HG02642 (cell line): ENCODE data around the gene IL10RA.

ENCODE experiments used
- ATAC-seq: cut with Tn5 transposase; IDR thresholded peaks from one replicate; pipeline ENCODE4 v1.9.1; 2021; ENCODE audit warnings: mild to moderate bottlenecking; ENCODE audit not compliant: unreplicated experiment, poor library complexity

IL10RA gene

GRCh38 chr11:118033443-118033842, 47.2 kb downstream of the IL10RA start:
- no peak for ATAC-seq

- no peak for ATAC-seq
These were observed 55.9 kb downstream of the IL10RA start for GRCh38 chr11:118042141-118042540.

DNA sequence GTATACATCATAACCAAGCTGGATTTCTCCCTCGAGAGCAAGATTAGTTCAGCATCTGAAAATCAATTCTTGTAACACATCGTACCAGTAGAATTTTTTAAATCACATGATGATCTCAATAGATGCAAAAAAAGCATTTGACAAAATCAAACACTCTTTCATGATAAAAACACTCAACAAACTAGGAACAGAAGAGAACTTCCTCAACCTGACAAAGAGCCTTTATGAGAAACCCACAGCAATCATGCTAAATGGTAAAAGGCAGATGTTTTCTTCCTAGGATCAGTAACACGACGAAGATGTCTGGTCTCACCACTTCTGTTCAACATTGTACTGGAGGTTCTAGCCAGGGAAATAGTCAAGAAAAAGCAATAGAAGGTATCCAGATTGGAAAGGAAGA, 56.6 kb downstream of the IL10RA start:
- ATAC-seq, result no peak

GRCh38 chr11:118045191-118045590, 59.0 kb downstream of the IL10RA start:
- ATAC-seq, result no peak

DNA sequence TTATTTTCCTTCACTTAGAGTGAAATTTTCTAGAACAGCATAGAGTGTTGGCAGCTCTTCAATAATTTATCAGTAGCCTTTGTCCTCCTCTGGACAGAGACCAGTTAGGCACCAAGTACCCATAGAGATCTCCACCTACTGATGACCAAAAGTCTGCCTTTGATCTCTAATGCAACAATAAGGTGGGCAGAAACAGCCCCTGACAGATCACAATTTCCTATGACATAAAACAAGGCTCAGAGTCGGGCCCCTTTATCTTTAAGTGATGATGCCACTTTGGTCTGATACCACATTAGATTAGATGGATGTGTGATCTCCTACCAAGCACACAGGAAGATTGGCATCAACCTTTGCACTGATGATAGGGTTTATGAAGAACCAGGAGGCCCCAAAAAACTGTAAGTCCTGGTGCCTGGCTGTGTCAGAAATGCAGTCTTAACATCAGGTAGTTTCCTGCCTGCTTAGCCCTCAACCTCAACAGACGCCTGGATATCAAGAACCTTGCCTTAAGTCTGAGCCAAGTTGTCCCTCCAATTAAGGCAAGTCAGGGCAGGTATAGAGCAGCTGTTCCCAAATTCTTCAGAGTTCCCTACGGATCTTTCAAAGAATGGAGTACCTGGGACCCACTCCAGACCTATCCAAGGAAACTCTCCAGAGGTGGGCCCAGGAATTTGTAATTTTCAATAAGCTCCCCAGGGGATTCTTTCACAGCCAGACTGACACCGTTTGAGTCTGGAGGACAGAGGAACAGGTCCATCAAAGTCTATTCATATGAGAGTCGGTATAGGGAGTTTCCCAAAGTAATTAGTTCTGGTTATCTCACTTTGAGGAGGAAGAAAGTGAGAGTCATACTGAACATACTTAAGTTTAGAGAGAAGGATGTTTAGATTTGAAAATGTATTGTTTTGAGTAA, 60.1 kb downstream of the IL10RA start:
- no peak for ATAC-seq

DNA sequence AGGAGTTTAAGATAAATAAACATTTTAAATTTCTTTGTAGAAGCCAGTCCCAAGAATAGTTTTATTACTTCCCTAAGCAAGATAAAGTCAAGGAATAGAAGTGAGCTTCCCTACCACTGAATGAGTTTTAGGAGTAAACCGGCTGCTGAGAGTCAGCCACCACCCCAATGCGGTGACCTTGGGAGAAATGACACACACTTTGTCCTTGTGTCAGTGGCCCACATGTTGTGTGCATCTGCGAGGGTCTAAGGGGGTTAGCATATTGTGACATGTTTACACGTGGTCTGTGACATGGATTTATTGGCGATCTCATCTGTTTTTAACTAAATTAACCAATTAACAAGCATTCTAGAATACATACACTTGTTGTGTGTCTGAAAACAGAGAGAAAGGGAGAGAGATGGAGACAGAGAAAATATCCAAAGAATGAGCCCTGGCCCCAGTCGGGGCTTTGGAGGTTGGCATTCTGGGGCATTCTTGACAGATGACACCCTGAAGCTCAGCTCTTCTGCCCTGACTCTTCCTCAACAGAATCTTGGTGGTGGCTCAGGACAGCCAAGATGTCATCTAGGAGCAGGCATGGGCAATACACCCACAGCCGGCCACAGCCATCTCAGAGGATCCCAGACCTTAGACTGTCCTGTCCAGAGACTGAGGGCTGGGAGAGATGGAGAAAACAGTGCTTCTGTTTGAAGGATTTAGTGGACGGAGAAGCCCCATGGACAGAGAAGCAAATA, 60.9 kb downstream of the IL10RA start:
- no peak for ATAC-seq

DNA sequence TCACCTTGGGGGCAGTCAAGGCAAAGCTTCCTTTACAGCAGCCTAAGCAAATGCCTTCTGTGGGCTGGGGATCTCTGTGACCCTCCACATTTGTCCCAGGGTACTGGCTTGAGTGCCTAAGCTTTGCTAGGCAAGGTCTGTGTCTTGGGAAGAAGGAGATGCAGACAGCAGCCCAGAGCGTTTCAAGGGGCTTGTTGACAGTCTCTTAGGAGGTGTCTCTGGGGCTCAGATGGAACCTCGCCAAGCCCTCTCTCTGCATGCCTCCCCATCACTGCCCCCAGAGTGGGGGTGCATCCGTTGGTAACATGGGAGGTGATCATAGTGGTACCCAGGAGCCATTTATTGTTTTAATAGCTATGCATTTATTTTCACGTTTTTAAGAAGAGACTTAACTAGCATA, 61.6 kb downstream of the IL10RA start:
- ATAC-seq, result no peak

DNA sequence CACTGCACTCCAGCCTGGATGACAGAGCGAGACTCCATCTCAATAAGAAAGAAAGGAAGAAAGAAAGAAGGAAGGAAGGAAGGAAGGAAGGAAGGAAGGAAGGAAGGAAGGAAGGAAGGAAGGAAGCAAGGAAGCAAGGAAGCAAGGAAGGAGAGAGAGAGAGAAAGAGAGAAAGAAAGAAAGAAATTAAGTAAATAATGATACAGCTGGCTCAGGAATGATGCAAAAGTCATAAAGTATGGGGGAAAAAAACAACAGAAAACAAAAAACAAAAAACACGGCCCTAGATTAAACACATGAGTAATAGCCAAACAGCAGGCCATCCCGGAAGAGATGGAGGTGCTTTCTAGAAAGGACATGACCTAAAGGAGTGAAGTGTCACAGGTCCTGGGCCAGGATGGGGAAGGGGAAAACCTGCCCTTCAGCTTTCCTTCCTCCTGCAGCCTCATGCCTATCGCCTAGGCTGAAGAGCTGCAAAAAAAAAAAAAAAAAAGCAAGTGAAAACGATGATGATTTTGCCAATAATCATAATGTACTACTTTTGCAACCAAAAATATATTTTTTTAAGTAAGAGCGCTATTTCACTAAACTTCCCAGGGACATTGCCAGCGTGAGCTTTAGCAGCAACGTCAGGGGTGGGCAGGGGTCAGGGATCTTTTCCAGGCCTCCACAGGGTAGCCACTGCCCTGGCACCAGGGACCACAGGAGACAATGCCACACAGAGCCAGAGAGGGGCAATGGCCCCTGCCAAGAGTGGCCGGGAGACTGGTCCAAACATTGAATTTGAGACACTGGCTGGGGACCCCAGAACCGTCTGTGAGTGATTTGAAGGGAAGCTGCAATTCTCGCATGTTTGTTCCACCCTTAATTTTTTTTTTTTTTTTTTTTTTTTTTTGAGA, 62.5 kb downstream of the IL10RA start:
- ATAC-seq, result no peak

- no peak for ATAC-seq
These were observed 63.6 kb downstream of the IL10RA start for GRCh38 chr11:118049771-118050170.

DNA sequence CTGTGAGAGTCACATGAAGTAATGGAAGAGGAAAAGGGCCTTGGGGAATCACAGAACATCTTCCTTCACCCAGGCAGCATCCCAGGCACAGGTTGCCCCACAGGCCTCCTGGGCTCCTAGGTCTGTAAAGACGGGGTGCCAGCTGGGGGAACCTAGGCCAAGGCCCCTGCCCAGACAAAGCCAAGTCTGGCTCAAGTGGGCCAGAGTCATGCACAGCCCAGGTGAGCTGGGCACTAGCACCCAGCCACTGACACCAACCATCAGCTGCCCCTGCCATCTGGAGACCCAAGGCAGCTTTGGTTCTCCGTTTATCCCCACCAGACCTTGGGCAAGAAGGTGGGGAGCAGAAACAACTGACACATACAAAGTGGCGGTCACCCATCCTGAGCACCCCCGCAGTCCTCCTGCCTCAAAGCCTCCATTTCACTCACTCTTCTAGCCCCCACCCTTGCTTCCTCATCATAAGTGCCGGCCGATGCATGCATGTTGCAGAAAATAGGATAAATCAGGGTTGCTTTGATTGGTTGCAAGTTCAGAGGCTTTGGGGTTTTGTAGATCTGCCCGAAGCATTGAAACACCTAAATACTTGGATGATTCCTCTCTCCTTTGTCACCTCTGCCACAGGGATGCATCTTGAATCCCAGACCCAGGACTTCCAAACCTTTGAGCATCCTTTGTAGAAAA, 64.2 kb downstream of the IL10RA start:
- no peak for ATAC-seq
